Ovary (tissue), 3 donors: ENCODE results near the gene SLC1A6.

Source experiments
- CTCF ChIP-seq, 3 donors: fragments of 450-650 bp in 2 of 3; fragments of 200-600 bp in 1 of 3; IDR thresholded peaks; one replicate each; pipeline versions ENCODE4 v1.5.1 to v1.8.0; 2016 to 2022; ENCODE audit warnings: antibody characterized with exemption in 3 of 3, mild to moderate bottlenecking in 1 of 3
- POLR2A ChIP-seq: fragments of 450-650 bp; IDR thresholded peaks from one replicate; pipeline ENCODE4 v1.6.1; 2017; ENCODE audit warnings: antibody characterized with exemption, mild to moderate bottlenecking, moderate library complexity
- donor health status: DM: no; HTN: no; CAD: no.

DNA sequence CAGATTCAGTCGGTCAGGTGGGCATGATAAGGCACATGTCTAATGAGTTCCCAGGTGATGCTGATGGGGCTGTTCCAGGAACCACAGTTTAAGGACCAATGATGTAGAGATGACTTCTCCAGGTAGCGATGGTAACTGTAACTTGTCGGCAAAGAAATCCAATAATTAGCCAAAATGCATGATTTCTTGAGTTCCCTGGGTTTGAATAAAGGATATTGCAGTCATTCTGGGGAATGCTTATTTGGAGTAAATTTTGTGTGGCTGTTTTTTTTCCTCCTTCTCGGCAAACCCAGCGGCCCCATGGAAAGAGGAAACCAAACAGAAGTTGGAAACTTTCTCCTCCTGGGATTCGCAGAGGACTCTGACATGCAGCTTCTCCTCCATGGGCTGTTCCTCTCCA is 38.5 kb downstream of the SLC1A6 start, which contains the start of gene OR7C2:
- TF ChIP-seq CTCF (IDR thresholded peaks at IDR 0.05) (no peak), POLR2A (no peak)
